HL-60 (cell line): Measurements from ENCODE around the gene SERPINB5.

Experiments
- CTCF ChIP-seq: IDR thresholded peaks from one replicate; pipeline ENCODE4 v1.5.1; 2011; ENCODE audit warnings: low read length, control low read depth, inconsistent platforms; ENCODE audit not compliant: insufficient read depth
- POLR2AphosphoS5 ChIP-seq: IDR thresholded peaks from 2 replicates; pipeline ENCODE4 v1.6.1; 2012; ENCODE audit warnings: low read depth
- REST ChIP-seq: IDR thresholded peaks from 2 replicates; pipeline ENCODE4 v1.6.1; 2012; ENCODE audit warnings: low read depth; ENCODE audit not compliant: insufficient replicate concordance

GRCh38 chr18:63495675-63496074 is 18.9 kb downstream of the SERPINB5 start:
- TF ChIP-seq CTCF (no peak), POLR2AphosphoS5 (no peak), REST (no peak)
